ENCODE measurements around the gene RAB5B.
"Not testable (repeated sequence)": the region's sequence is repeated elsewhere in the genome, so short reads cannot be mapped to it uniquely, and the experiment has no call there.

The RAB5B gene

GRCh38 chr12:55966408-55967281 is 7.2 kb upstream of the RAB5B start, which contains the start of gene CDK2:
CDK2 (plus strand) TSS chr12:55966830; CDS start chr12:55967009, 179 bp downstream.
- no peaks in the 10 kb centered on the region for H3K9me3 ChIP-seq (ENCODE audit: control insufficient read depth in 2 of 2, low read length in 2 of 2)
- H3K9ac ChIP-seq (ENCODE audit: low read depth in 1 of 2, low read length in 2 of 2): peak within 1 kb of the TSS; percentile 88 to 92
- peaks cover 15 to 18% of the 10 kb centered on the region in 2 donors for H3K4me1 ChIP-seq (ENCODE audit: control insufficient read depth in 2 of 2, insufficient read depth in 2 of 2, low read length in 2 of 2)
- no peaks in the 10 kb centered on the region for H3K27me3 ChIP-seq (ENCODE audit: control insufficient read depth in 2 of 2, insufficient read depth in 2 of 2, low read length in 2 of 2)
- peak within 1 kb of the TSS; percentile 76 to 77 for H3K27ac ChIP-seq (ENCODE audit: low read depth in 2 of 2, low read length in 2 of 2)
- H3K4me3 ChIP-seq (ENCODE audit: low read length in 2 of 2): peak within 1 kb of the TSS; percentile 90 to 92
- H3K36me3 ChIP-seq (ENCODE audit: control insufficient read depth in 2 of 2, insufficient read depth in 2 of 2, low read length in 2 of 2): no peaks in the 10 kb centered on the region

GRCh38 chr12:55969356-55969755 is 4.5 kb upstream of the RAB5B start:
- H3K36me3 ChIP-seq (ENCODE audit: control insufficient read depth in 2 of 2, insufficient read depth in 2 of 2, low read length in 2 of 2): no peaks in the 10 kb centered on the region
- H3K4me3 ChIP-seq (ENCODE audit: low read length in 2 of 2): no peak overlapping the region
- peaks cover 23 to 28% of the 10 kb centered on the region in 2 donors for H3K4me1 ChIP-seq (ENCODE audit: control insufficient read depth in 2 of 2, insufficient read depth in 2 of 2, low read length in 2 of 2)
- H3K27ac ChIP-seq (ENCODE audit: low read depth in 2 of 2, low read length in 2 of 2): no peak overlapping the region
- no peaks in the 10 kb centered on the region for H3K9me3 ChIP-seq (ENCODE audit: control insufficient read depth in 2 of 2, low read length in 2 of 2)
- H3K27me3 ChIP-seq (ENCODE audit: control insufficient read depth in 2 of 2, insufficient read depth in 2 of 2, low read length in 2 of 2): no peaks in the 10 kb centered on the region
- H3K9ac ChIP-seq (ENCODE audit: low read depth in 1 of 2, low read length in 2 of 2): no peak overlapping the region

GRCh38 chr12:55970775-55971174 is 3.1 kb upstream of the RAB5B start:
- Histone ChIP-seq H3K36me3 (ENCODE audit: control insufficient read depth in 2 of 2, insufficient read depth in 2 of 2, low read length in 2 of 2) (no peaks in the 10 kb centered on the region), H3K4me3 (ENCODE audit: low read length in 2 of 2) (no peak overlapping the region), H3K9me3 (ENCODE audit: control insufficient read depth in 2 of 2, low read length in 2 of 2) (no peaks in the 10 kb centered on the region), H3K27ac (ENCODE audit: low read depth in 2 of 2, low read length in 2 of 2) (no peak overlapping the region), H3K4me1 (ENCODE audit: control insufficient read depth in 2 of 2, insufficient read depth in 2 of 2, low read length in 2 of 2) (peaks cover 29 to 37% of the 10 kb centered on the region in 2 donors), H3K27me3 (ENCODE audit: control insufficient read depth in 2 of 2, insufficient read depth in 2 of 2, low read length in 2 of 2) (no peaks in the 10 kb centered on the region), H3K9ac (ENCODE audit: low read depth in 1 of 2, low read length in 2 of 2) (no peak overlapping the region)

- Histone ChIP-seq H3K4me1 (ENCODE audit: control insufficient read depth in 2 of 2, insufficient read depth in 2 of 2, low read length in 2 of 2) (peaks cover 27 to 38% of the 10 kb centered on the region in 2 donors), H3K9ac (ENCODE audit: low read depth in 1 of 2, low read length in 2 of 2) (peak overlapping the region in 1 of 2 donors; percentile 95), H3K4me3 (ENCODE audit: low read length in 2 of 2) (no peak overlapping the region), H3K36me3 (ENCODE audit: control insufficient read depth in 2 of 2, insufficient read depth in 2 of 2, low read length in 2 of 2) (no peaks in the 10 kb centered on the region), H3K9me3 (ENCODE audit: control insufficient read depth in 2 of 2, low read length in 2 of 2) (no peaks in the 10 kb centered on the region), H3K27ac (ENCODE audit: low read depth in 2 of 2, low read length in 2 of 2) (peak overlapping the region in 1 of 2 donors; percentile 97), H3K27me3 (ENCODE audit: control insufficient read depth in 2 of 2, insufficient read depth in 2 of 2, low read length in 2 of 2) (no peaks in the 10 kb centered on the region)
These were observed 1.8 kb upstream of the RAB5B start for GRCh38 chr12:55972042-55972441.

GRCh38 chr12:55972456-55972855 is 1.4 kb upstream of the RAB5B start:
- Histone ChIP-seq H3K27me3 (ENCODE audit: control insufficient read depth in 2 of 2, insufficient read depth in 2 of 2, low read length in 2 of 2) (no peaks in the 10 kb centered on the region), H3K9me3 (ENCODE audit: control insufficient read depth in 2 of 2, low read length in 2 of 2) (no peaks in the 10 kb centered on the region), H3K4me1 (ENCODE audit: control insufficient read depth in 2 of 2, insufficient read depth in 2 of 2, low read length in 2 of 2) (peaks cover 25 to 38% of the 10 kb centered on the region in 2 donors), H3K9ac (ENCODE audit: low read depth in 1 of 2, low read length in 2 of 2) (peak overlapping the region; percentile 78 to 95), H3K4me3 (ENCODE audit: low read length in 2 of 2) (peak overlapping the region; percentile 78 to 88), H3K27ac (ENCODE audit: low read depth in 2 of 2, low read length in 2 of 2) (peak overlapping the region; percentile 94 to 97), H3K36me3 (ENCODE audit: control insufficient read depth in 2 of 2, insufficient read depth in 2 of 2, low read length in 2 of 2) (no peaks in the 10 kb centered on the region)

GRCh38 chr12:55972911-55973598 is 823 bp upstream of the RAB5B start:
- no peaks in the 10 kb centered on the region for H3K36me3 ChIP-seq (ENCODE audit: control insufficient read depth in 2 of 2, insufficient read depth in 2 of 2, low read length in 2 of 2)
- peak overlapping the region; percentile 78 to 95 for H3K9ac ChIP-seq (ENCODE audit: low read depth in 1 of 2, low read length in 2 of 2)
- peak overlapping the region; percentile 78 to 88 for H3K4me3 ChIP-seq (ENCODE audit: low read length in 2 of 2)
- no peaks in the 10 kb centered on the region for H3K9me3 ChIP-seq (ENCODE audit: control insufficient read depth in 2 of 2, low read length in 2 of 2)
- peaks cover 25 to 38% of the 10 kb centered on the region in 2 donors for H3K4me1 ChIP-seq (ENCODE audit: control insufficient read depth in 2 of 2, insufficient read depth in 2 of 2, low read length in 2 of 2)
- peak overlapping the region; percentile 94 to 97 for H3K27ac ChIP-seq (ENCODE audit: low read depth in 2 of 2, low read length in 2 of 2)
- no peaks in the 10 kb centered on the region for H3K27me3 ChIP-seq (ENCODE audit: control insufficient read depth in 2 of 2, insufficient read depth in 2 of 2, low read length in 2 of 2)

- no peaks in the 10 kb centered on the region for H3K27me3 ChIP-seq (ENCODE audit: control insufficient read depth in 2 of 2, insufficient read depth in 2 of 2, low read length in 2 of 2)
- H3K4me1 ChIP-seq (ENCODE audit: control insufficient read depth in 2 of 2, insufficient read depth in 2 of 2, low read length in 2 of 2): peaks cover 25 to 38% of the 10 kb centered on the region in 2 donors
- no peaks in the 10 kb centered on the region for H3K9me3 ChIP-seq (ENCODE audit: control insufficient read depth in 2 of 2, low read length in 2 of 2)
- H3K36me3 ChIP-seq (ENCODE audit: control insufficient read depth in 2 of 2, insufficient read depth in 2 of 2, low read length in 2 of 2): peaks cover 0 to 3% of the 10 kb centered on the region in 2 donors
- H3K27ac ChIP-seq (ENCODE audit: low read depth in 2 of 2, low read length in 2 of 2): peak overlapping the region; percentile 95 to 96
- H3K4me3 ChIP-seq (ENCODE audit: low read length in 2 of 2): peak overlapping the region; percentile 86 to 99
- peak overlapping the region; percentile 96 to 100 for H3K9ac ChIP-seq (ENCODE audit: low read depth in 1 of 2, low read length in 2 of 2)
These were observed 441 bp downstream of the RAB5B start for GRCh38 chr12:55974308-55974730.

- Histone ChIP-seq H3K27me3 (ENCODE audit: control insufficient read depth in 2 of 2, insufficient read depth in 2 of 2, low read length in 2 of 2) (no peaks in the 10 kb centered on the region), H3K9me3 (ENCODE audit: control insufficient read depth in 2 of 2, low read length in 2 of 2) (no peaks in the 10 kb centered on the region), H3K4me3 (ENCODE audit: low read length in 2 of 2) (no peak overlapping the region), H3K4me1 (ENCODE audit: control insufficient read depth in 2 of 2, insufficient read depth in 2 of 2, low read length in 2 of 2) (peaks cover 18 to 29% of the 10 kb centered on the region in 2 donors), H3K9ac (ENCODE audit: low read depth in 1 of 2, low read length in 2 of 2) (no peak overlapping the region), H3K36me3 (ENCODE audit: control insufficient read depth in 2 of 2, insufficient read depth in 2 of 2, low read length in 2 of 2) (peaks cover 3 to 8% of the 10 kb centered on the region in 2 donors), H3K27ac (ENCODE audit: low read depth in 2 of 2, low read length in 2 of 2) (no peak overlapping the region)
These were observed 4.5 kb downstream of the RAB5B start for GRCh38 chr12:55978393-55978792.

GRCh38 chr12:55979069-55979468 is 5.2 kb downstream of the RAB5B start:
- no peaks in the 10 kb centered on the region for H3K27me3 ChIP-seq (ENCODE audit: control insufficient read depth in 2 of 2, insufficient read depth in 2 of 2, low read length in 2 of 2)
- H3K4me1 ChIP-seq (ENCODE audit: control insufficient read depth in 2 of 2, insufficient read depth in 2 of 2, low read length in 2 of 2): peaks cover 18 to 29% of the 10 kb centered on the region in 2 donors
- no peak overlapping the region for H3K9ac ChIP-seq (ENCODE audit: low read depth in 1 of 2, low read length in 2 of 2)
- peaks cover 5 to 8% of the 10 kb centered on the region in 2 donors for H3K36me3 ChIP-seq (ENCODE audit: control insufficient read depth in 2 of 2, insufficient read depth in 2 of 2, low read length in 2 of 2)
- no peak overlapping the region for H3K27ac ChIP-seq (ENCODE audit: low read depth in 2 of 2, low read length in 2 of 2)
- no peak overlapping the region for H3K4me3 ChIP-seq (ENCODE audit: low read length in 2 of 2)
- no peaks in the 10 kb centered on the region for H3K9me3 ChIP-seq (ENCODE audit: control insufficient read depth in 2 of 2, low read length in 2 of 2)

GRCh38 chr12:55981882-55982281 is 8.0 kb downstream of the RAB5B start:
- Histone ChIP-seq H3K4me1 (ENCODE audit: control insufficient read depth in 2 of 2, insufficient read depth in 2 of 2, low read length in 2 of 2) (peaks cover 7 to 12% of the 10 kb centered on the region in 2 donors), H3K36me3 (ENCODE audit: control insufficient read depth in 2 of 2, insufficient read depth in 2 of 2, low read length in 2 of 2) (peaks cover 8 to 20% of the 10 kb centered on the region in 2 donors)
- H3K9me3 ChIP-seq (ENCODE audit: control insufficient read depth in 2 of 2, low read length in 2 of 2); H3K4me3 ChIP-seq (ENCODE audit: low read length in 2 of 2); H3K9ac ChIP-seq (ENCODE audit: low read depth in 1 of 2, low read length in 2 of 2); H3K27ac ChIP-seq (ENCODE audit: low read depth in 2 of 2, low read length in 2 of 2); H3K27me3 ChIP-seq (ENCODE audit: control insufficient read depth in 2 of 2, insufficient read depth in 2 of 2, low read length in 2 of 2): not testable (repeated sequence)

All from mucosa of rectum (tissue), 2 donors.